GM19467 (cell line): ENCODE data around the gene GOLGA8Q.
"Not testable (repeated sequence)": the region's sequence is repeated elsewhere in the genome, so short reads cannot be mapped to it uniquely, and the experiment has no call there.

Experiments
- ATAC-seq: cut with Tn5 transposase; IDR thresholded peaks from one replicate; pipeline ENCODE4 v1.9.1; 2021; ENCODE audit warnings: mild to moderate bottlenecking, moderate library complexity; ENCODE audit not compliant: unreplicated experiment

The GOLGA8Q gene

DNA sequence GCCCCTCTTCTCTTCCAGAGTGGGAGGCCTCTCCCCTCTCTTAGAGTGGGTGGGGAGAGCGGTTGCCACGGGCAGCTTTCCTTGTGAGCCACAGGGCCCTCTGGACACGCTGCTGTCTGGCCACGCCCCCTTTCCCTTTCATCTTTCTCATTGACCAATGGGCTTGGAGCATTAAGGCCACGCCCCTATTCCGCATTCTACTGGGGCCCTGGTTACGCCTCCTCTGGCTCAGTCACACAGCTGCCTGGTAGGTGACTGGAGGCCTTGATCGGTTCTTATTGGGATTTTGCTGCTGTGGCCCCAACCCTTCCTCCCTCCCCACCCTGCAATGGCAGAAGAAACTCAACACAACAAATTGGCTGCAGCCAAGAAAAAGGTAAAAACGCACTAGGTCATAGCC is at the start of gene GOLGA8Q:
Gene GOLGA8Q (plus strand): TSS at position 301 of the 400 bp plus-strand sequence. CDS start 28 bp downstream, at position 329.
- ATAC-seq, result not testable (repeated sequence)

- not testable (repeated sequence) for ATAC-seq
These were observed 48.7 kb upstream of the GOLGA8Q start for GRCh38 chr15:30502904-30503781.

GRCh38 chr15:30504162-30504843 is 47.5 kb upstream of the GOLGA8Q start:
- not testable (repeated sequence) for ATAC-seq

GRCh38 chr15:30514545-30514944 is 37.3 kb upstream of the GOLGA8Q start:
- ATAC-seq, result not testable (repeated sequence)

GRCh38 chr15:30523453-30524243 is 28.2 kb upstream of the GOLGA8Q start:
- not testable (repeated sequence) for ATAC-seq

DNA sequence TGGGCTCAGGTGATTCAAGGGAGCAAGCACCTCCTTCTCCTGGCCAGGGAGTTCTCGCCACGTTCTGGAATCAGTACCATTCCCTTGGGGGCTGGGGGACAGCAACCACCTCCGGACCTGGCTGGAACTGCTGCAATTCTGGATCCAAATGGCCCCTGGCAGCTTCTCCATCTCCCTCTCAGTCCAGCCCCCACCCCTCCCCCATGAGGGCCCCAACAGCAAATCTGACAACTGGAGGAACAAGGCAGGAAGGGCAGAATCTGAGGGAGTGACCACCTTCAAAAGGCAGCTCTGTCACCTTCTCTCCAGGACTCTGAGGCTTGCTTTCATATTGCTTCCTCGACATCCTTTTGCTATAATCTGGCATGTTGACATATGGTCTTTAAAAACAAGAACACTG is 25.9 kb upstream of the GOLGA8Q start:
- not testable (repeated sequence) for ATAC-seq

DNA sequence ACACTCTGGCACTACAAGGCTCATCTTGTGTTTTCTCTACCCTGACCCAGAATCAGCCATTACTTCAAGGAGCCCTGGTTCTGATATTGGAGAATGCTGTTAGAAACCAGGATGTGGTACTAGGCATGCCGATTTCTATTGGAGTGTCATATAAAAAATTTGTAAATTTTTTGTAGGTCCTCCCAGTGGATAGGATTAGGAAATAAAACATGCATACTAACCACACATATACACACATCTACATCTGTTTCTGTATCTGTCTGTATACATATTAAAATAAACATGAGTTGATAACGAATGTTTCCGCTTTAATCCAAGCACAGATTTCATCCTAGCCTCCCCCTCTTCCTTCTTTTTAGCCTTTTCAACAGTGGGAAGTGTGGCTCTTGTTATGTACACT is 22.8 kb upstream of the GOLGA8Q start:
- ATAC-seq, result not testable (repeated sequence)

DNA sequence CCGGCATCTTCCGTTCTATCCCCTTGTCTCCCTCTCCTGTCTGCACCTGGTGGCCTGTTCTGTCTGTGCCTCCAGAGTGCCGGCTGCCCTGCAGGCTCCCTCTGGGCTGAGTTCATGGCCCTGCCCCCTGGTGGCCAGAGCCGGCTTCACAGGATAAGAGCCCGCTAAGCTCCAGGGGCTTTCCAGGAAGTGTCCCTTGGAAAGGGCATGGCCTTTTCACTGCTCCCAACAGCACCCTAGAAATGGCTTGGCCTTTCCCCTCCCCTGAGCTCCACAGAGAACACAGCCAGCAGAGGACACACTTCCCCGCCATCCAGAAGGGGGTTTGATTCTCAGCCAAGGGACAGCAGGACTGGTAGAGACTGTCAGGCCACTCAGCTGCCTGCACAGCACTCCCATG is 15.1 kb downstream of the GOLGA8Q start:
- not testable (repeated sequence) for ATAC-seq

DNA sequence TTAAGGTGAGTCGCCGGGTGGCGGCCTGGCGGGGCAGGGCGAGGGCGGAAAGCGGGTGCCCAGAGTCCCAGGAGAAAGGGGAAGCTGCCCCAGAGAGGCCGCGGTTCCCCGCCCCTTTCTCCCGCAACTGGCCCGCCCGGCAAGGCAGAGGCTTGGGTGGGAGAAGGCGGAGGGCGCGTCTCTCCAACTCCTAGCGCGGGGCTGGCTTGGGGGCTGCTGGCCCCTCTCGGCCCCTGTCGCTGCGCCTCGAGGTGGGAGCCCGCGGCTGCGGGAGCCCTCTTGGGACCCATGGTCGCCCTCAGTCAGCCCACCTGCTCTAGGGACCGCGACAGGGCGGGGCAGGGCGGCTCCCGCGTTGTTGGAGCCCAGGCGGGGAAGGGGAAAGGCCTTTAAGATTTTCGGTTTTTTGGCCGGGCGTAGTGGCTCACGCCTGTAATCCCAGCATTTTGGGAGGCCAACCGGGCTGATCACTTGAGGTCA is 21.2 kb downstream of the GOLGA8Q start:
- ATAC-seq, result not testable (repeated sequence)

DNA sequence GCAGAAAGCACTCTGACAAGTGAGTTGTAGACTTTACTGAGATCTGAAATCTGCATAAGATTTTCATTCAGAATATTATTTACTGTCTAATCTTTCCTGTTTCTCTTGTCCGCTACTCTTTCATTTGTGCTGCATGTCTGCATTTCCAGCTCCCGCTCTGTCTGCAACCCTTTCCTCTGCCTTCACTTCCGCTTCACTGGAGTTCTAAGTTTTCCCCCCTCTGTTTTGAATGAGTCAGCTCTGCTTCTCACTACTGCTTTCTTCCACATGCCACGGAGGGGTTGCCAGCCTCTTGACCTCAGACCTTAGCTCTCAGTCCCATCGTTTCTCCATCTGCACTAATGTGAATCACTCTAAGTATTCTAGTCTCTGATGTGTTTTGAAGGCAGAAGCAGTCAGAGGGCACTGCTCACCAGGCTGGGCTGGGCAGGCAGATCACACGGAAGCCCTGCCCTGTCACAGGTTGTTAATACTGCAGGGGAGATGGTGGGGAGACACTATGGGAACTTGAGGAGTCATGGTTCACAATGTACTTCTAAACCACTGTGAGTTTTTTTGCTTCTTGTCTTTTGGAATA is 27.6 kb downstream of the GOLGA8Q start:
- not testable (repeated sequence) for ATAC-seq

DNA sequence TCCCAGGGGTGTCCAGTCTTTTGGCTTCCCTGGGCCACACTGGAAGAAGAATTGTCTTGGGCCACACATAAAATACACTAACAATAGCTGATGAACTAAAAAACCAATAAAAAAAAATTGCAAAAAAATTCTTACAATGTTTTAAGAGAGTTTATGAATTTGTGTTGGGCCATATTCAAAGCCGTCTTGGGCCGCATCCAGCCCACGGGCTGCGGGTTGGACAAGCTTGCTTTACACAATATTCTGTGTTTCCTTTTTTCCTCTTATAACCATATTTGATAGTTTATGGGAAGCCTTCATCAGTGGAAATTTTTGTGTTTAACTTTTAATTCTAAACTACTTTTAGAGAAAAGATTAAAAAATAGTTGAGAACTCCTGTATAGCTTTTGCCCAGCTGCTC is 28.9 kb downstream of the GOLGA8Q start:
- not testable (repeated sequence) for ATAC-seq

DNA sequence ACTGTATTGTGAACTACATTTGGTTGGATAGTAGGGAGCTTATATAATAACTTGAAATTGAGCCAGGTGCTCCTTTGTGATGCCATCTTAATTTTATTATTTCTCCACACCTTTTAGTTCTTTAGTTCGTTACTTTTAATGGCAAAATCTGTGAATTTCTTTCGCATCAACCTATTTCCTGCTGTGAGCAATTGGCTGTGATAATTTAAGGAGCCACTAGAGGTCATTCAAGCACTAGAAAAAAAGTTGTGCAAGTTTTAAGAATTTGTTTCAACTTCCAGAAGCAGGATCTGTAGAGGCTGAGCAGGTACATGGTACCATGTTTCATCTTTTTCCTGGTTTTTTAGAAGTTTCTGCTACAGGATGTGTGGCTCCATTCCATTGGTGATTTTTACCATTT is 47.1 kb downstream of the GOLGA8Q start:
- ATAC-seq, result not testable (repeated sequence)

- not testable (repeated sequence) for ATAC-seq
These were observed 51.9 kb downstream of the GOLGA8Q start, which contains the start of gene GOLGA8H for GRCh38 chr15:30603796-30604195. Gene GOLGA8H (plus strand): TSS chr15:30604028. CDS start chr15:30604126, 98 bp downstream.
